ENCODE data around the gene PLXNA2.

PLXNA2 gene

DNA sequence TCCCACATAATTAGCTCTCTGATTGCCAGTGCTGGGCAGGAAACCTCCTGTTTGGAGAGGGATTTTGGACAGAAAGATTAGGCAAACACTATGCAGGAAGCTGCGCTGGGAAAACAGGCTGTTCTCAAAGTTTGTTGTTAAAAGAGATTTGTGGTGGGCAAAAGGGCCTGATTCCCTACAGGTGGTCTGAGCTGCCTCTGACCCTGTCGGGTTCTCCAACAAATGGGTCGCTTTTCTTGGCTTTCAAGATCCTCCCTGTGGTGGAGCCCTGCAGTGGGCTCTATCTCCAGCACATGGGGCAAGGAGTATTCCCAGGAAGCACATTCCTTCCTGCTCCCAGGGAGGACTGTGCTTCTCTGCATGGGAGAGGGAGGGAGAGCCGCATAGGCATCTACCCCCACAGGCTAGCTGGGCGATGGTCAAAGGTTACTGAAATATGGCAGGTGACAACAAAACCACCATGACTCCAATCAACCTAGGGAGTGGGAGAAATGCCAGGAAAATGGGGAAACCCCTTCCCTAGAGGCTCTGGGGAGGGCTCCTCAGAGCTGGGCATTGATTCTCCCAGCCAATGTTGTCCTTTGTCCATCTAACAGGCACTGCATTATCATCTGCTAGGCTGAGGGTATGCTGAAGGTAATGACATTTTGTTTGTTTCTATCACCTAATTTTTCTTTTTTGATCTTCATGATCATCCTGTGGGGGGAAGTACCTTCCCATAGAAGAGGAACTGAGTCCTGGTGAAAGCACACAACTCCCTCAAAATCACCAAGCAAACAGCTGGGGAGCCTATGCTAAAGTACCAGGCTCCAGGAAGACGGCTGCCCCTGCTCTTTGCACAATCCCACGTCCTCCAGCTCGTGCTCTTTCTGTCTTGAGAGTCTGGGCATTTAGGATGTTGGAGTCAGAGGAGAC lies 85.3 kb downstream of the PLXNA2 start:
- TF ChIP-seq, protein P1, sequence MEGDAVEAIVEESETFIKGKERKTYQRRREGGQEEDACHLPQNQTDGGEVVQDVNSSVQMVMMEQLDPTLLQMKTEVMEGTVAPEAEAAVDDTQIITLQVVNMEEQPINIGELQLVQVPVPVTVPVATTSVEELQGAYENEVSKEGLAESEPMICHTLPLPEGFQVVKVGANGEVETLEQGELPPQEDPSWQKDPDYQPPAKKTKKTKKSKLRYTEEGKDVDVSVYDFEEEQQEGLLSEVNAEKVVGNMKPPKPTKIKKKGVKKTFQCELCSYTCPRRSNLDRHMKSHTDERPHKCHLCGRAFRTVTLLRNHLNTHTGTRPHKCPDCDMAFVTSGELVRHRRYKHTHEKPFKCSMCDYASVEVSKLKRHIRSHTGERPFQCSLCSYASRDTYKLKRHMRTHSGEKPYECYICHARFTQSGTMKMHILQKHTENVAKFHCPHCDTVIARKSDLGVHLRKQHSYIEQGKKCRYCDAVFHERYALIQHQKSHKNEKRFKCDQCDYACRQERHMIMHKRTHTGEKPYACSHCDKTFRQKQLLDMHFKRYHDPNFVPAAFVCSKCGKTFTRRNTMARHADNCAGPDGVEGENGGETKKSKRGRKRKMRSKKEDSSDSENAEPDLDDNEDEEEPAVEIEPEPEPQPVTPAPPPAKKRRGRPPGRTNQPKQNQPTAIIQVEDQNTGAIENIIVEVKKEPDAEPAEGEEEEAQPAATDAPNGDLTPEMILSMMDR (IDR thresholded peaks at IDR 0.05; ENCODE audit: low read depth, low read length) = no peak
- H3K4me1 ChIP-seq = peaks cover 42% of the 10 kb centered on the region
- H3K4me3 ChIP-seq (ENCODE audit: low read depth, low read length) = no peak overlapping the region
- H3K9me3 ChIP-seq = no peaks in the 10 kb centered on the region
- H3K27me3 ChIP-seq = no peaks in the 10 kb centered on the region
- no peaks in the 10 kb centered on the region for H3K36me3 ChIP-seq
- DNase-seq = no peak

DNA sequence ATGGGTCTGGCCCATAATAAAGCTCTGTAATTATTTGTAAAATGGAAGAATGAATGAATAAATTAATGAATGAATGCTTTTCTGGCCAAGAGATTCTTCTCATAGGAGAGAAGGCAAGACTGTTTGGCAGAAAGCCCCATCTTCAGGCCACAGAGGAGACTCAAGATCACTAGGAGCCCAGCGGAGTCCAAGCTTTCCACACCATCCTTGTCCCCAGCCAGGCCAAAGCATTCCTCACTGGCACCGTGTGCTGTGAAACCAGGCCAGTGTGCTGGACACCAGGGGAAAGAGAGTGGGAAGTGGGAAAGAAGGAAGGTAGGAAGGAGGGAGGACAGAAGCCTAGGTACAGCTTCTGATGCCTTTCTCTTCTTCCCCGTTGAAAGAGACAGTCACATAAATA lies 86.4 kb downstream of the PLXNA2 start:
- H3K36me3 ChIP-seq = no peaks in the 10 kb centered on the region
- H3K9me3 ChIP-seq = no peaks in the 10 kb centered on the region
- peaks cover 34% of the 10 kb centered on the region for H3K4me1 ChIP-seq
- no peaks in the 10 kb centered on the region for H3K27me3 ChIP-seq
- TF ChIP-seq, protein P1 (IDR thresholded peaks at IDR 0.05; ENCODE audit: low read depth, low read length) = no peak
- DNase-seq = no peak
- H3K4me3 ChIP-seq (ENCODE audit: low read depth, low read length) = no peak overlapping the region

DNA sequence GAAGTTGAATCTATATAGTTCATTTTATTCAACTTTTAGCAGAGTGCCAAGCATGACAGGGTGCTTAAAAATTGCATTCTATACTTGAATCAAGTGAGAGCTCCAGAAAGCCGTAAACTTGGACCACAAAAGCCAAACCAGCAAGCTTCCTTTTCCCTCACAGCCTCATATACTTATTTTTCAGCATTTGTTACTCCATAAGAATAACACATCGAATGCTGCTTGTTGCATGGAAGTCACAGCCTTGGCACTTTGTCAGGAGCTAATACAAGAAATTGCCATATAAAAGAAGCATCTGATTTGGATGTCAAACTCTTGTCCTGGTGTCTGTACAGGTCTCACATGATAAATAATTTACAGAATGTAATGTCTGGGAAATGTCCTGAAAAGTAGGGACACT lies 87.4 kb downstream of the PLXNA2 start:
- no peak for DNase-seq
- no peaks in the 10 kb centered on the region for H3K36me3 ChIP-seq
- no peaks in the 10 kb centered on the region for H3K9me3 ChIP-seq
- no peaks in the 10 kb centered on the region for H3K27me3 ChIP-seq
- no peak overlapping the region for H3K4me3 ChIP-seq (ENCODE audit: low read depth, low read length)
- peaks cover 24% of the 10 kb centered on the region for H3K4me1 ChIP-seq
- TF ChIP-seq, protein P1 (IDR thresholded peaks at IDR 0.05; ENCODE audit: low read depth, low read length) = no peak

DNA sequence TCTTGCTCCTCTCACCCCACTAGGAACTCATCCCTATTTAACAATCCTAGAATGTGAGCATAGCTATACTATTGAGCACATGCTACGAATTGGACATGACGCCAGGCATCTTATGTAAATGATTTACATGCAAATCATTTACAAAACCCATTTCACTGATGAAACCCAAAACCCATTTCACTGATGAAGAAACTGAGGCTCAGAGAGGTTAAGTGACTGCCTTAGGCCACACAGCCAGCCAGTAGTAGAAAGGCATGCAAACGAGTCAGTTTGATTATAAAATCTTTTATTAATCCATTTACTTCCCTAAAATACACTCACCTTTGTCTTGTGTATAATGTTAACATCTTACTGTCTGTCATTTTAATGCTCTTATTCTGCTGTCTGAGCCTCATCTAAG lies 87.9 kb downstream of the PLXNA2 start:
- no peaks in the 10 kb centered on the region for H3K27me3 ChIP-seq
- no peaks in the 10 kb centered on the region for H3K36me3 ChIP-seq
- H3K4me3 ChIP-seq (ENCODE audit: low read depth, low read length) = no peak overlapping the region
- peaks cover 21% of the 10 kb centered on the region for H3K4me1 ChIP-seq
- no peak for DNase-seq
- TF ChIP-seq, protein P1 (IDR thresholded peaks at IDR 0.05; ENCODE audit: low read depth, low read length) = no peak
- H3K9me3 ChIP-seq = no peaks in the 10 kb centered on the region

DNA sequence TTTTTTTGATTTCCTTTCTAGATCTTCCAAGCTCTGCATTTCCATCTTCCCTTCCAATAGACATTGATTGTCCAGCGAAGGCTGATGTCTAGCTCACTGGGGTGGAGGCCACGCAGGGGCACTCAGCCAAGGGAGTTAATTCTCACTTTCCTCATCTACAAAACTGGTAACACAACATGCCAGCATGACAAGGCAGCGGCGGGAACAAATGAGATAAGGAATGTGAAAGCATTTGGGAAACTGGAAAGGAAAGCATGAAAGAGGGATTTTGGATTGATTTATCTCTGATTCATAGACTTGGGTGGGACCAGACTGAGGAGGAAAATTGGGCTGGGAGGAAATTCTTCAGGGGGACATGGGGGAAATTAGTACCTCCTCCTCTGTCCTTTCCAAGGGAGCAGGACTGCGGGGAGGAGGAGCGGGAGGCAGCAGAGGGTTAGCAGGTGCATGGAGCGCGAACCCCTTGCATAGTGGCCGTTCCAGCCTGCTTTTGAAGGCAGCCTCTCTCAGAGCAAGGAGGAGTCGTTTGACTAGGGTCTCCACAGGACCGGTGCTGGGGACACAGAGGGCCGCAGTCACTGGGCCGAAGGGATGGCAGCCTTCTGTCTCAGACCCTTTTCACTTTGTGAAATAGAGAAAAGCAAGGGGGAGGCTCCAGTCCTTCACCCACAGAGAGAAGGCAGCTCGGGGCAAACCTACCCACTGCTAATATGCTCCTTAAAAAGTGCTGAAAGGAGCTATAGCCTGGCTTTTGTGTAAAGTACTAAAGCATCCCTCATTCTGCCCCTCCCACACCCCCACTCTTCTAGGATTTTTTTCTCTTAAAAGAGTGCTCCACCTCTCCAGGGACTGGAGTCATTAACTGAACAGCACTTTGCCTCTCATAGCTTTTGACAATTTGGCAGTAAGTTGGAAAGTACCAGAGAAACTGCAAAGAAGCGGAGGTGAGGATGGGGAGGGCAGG lies 89.2 kb downstream of the PLXNA2 start:
- DNase-seq = no peak
- peaks cover 8% of the 10 kb centered on the region for H3K4me1 ChIP-seq
- TF ChIP-seq, protein P1 (IDR thresholded peaks at IDR 0.05; ENCODE audit: low read depth, low read length) = no peak

More for the DNA sequence above, 89.2 kb downstream of the PLXNA2 start:
- Histone ChIP-seq H3K9me3 (no peaks in the 10 kb centered on the region), H3K4me3 (ENCODE audit: low read depth, low read length) (no peak overlapping the region), H3K27me3 (no peaks in the 10 kb centered on the region), H3K36me3 (no peaks in the 10 kb centered on the region)

All from BE2C (cell line).